Neutrophil (primary cell): ENCODE data around the gene LCN12.

Source experiments
- H3K27ac ChIP-seq: fragments of 200-600 bp; sonication (generic); 2 replicates; pipeline ENCODE4 v1.5.1; 2016; ENCODE audit warnings: mild to moderate bottlenecking, moderate library complexity
- H3K27me3 ChIP-seq: fragments of 200-600 bp; sonication (generic); 2 replicates; pipeline ENCODE4 v1.6.0; 2016; ENCODE audit warnings: mild to moderate bottlenecking
- H3K36me3 ChIP-seq: fragments of 200-600 bp; sonication (generic); 2 replicates; pipeline ENCODE4 v1.5.1; 2017
- H3K4me1 ChIP-seq, 2 experiments: fragments of 200-600 bp in 1 of 2; sonication (generic) in 1 of 2; 1 replicate in 1 of 2; 2 replicates in 1 of 2; pipeline versions ENCODE4 v1.5.1 to v1.6.1; 2013 to 2016; ENCODE audit warnings: low read depth in 1 of 2, low read length in 1 of 2, mild to moderate bottlenecking in 1 of 2, moderate library complexity in 1 of 2; ENCODE audit not compliant: control insufficient read depth in 1 of 2, insufficient read depth in 1 of 2
- H3K4me3 ChIP-seq, 2 experiments: fragments of 200-600 bp in 1 of 2; sonication (generic) in 1 of 2; 1 replicate in 1 of 2; 2 replicates in 1 of 2; pipeline ENCODE4 v1.5.1; 2013 to 2016; ENCODE audit warnings: low read depth in 1 of 2, low read length in 1 of 2, mild to moderate bottlenecking in 1 of 2, moderate library complexity in 1 of 2
- H3K9me3 ChIP-seq: fragments of 200-600 bp; sonication (generic); 2 replicates; pipeline ENCODE4 v1.5.1; 2016
- TF ChIP-seq, protein P1 (sequence below): fragments of 200-600 bp; sonication (generic); IDR thresholded peaks from 2 replicates; pipeline ENCODE4 v1.5.1; 2016; ENCODE audit warnings: antibody characterized with exemption

Gene LCN12

GRCh38 chr9:136985027-136985602 lies 33.0 kb downstream of the LCN12 start:
- H3K9me3 ChIP-seq = no peaks in the 10 kb centered on the region
- TF ChIP-seq, protein P1, sequence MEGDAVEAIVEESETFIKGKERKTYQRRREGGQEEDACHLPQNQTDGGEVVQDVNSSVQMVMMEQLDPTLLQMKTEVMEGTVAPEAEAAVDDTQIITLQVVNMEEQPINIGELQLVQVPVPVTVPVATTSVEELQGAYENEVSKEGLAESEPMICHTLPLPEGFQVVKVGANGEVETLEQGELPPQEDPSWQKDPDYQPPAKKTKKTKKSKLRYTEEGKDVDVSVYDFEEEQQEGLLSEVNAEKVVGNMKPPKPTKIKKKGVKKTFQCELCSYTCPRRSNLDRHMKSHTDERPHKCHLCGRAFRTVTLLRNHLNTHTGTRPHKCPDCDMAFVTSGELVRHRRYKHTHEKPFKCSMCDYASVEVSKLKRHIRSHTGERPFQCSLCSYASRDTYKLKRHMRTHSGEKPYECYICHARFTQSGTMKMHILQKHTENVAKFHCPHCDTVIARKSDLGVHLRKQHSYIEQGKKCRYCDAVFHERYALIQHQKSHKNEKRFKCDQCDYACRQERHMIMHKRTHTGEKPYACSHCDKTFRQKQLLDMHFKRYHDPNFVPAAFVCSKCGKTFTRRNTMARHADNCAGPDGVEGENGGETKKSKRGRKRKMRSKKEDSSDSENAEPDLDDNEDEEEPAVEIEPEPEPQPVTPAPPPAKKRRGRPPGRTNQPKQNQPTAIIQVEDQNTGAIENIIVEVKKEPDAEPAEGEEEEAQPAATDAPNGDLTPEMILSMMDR = no peak
- no peak overlapping the region for H3K4me3 ChIP-seq
- peaks cover 97% of the 10 kb centered on the region for H3K27me3 ChIP-seq
- H3K4me1 ChIP-seq = no peaks in the 10 kb centered on the region
- H3K36me3 ChIP-seq = no peaks in the 10 kb centered on the region
- no peak overlapping the region for H3K27ac ChIP-seq

- Histone ChIP-seq H3K4me3 (no peak overlapping the region), H3K9me3 (no peaks in the 10 kb centered on the region), H3K27ac (no peak overlapping the region), H3K4me1 (no peaks in the 10 kb centered on the region), H3K36me3 (no peaks in the 10 kb centered on the region), H3K27me3 (peaks cover 98% of the 10 kb centered on the region)
- TF ChIP-seq, protein P1 = no peak
Observed at GRCh38 chr9:136985853-136986252, 33.8 kb downstream of the LCN12 start.

DNA sequence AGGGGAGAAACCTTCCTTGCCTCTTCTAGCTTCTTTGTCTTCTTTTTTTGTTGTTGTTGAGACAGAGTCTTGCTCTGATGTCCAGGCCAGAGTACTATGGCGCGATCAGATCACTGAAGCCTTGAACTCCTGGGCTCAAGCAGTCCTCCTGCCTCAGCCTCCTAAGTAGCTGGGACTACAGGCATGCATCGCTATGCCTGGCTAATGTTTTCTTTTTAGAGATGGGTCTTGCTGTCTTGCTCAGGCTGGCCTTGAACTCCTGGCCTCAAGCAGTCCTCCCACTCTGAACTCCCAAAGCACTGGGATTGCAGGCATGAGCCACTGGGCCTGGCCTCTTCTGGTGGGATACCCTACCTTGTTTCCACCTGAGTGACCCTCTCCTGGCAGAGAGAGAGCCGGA lies 36.8 kb downstream of the LCN12 start:
- Histone ChIP-seq H3K27ac (no peak overlapping the region), H3K27me3 (peaks cover 72% of the 10 kb centered on the region), H3K36me3 (no peaks in the 10 kb centered on the region), H3K9me3 (no peaks in the 10 kb centered on the region), H3K4me3 (no peak overlapping the region), H3K4me1 (peaks cover 17 to 24% of the 10 kb centered on the region in 2 experiments)
- TF ChIP-seq, protein P1 = no peak

DNA sequence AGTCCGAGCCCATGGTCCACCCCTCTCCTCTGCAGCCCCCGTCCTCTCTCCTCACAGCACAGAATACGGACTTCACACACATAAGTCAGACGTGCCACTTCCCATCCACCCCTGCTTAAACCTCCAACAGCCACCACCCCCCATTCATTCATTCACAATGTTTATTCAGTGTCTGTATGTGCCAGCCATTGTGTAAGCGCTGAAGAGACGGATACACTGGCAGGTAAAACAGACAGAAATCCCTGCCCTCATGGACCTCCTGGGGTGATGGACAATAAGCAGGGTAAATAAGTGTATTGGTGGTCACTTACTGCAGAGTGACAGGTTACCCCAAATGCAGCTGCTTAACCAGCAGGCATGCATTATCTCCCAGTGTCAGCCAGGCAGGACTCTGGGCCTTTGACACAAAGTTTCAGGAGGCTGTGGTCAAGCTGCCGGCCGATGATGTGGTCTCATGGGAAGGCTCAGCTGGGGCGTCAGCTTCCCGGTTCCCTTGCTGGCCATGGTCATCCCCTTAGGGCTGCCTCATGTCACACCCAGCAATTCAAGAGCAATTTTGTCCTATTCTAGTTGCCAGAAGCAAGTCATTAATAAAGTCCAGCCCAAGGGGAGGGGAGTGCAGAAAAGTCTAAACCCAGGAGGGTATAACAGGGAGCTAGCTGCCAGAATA lies 38.3 kb downstream of the LCN12 start:
- H3K36me3 ChIP-seq = no peaks in the 10 kb centered on the region
- peak overlapping the region; percentile 94 for H3K27ac ChIP-seq
- TF ChIP-seq, protein P1 = no peak
- H3K27me3 ChIP-seq = peaks cover 72% of the 10 kb centered on the region
- no peaks in the 10 kb centered on the region for H3K9me3 ChIP-seq
- H3K4me1 ChIP-seq = peaks cover 17 to 38% of the 10 kb centered on the region in 2 experiments
- no peak overlapping the region for H3K4me3 ChIP-seq

GRCh38 chr9:136991993-136992818 lies 40.1 kb downstream of the LCN12 start, which contains the start of gene PAXX:
TSS of gene PAXX (plus strand) at chr9:136992422. CDS start at chr9:136992444, 22 bp downstream.
- H3K9me3 ChIP-seq = no peaks in the 10 kb centered on the region
- H3K27me3 ChIP-seq = peaks cover 72% of the 10 kb centered on the region
- H3K4me3 ChIP-seq = peak within 1 kb of the TSS; percentile 75 to 93
- H3K27ac ChIP-seq = peak within 1 kb of the TSS; percentile 94
- no peaks in the 10 kb centered on the region for H3K36me3 ChIP-seq
- peaks cover 28 to 56% of the 10 kb centered on the region in 2 experiments for H3K4me1 ChIP-seq
- TF ChIP-seq, protein P1 = peak; percentile 40
